SK-N-SH (cell line): Measurements from ENCODE around the gene AHNAK2.

Source experiments
- CTCF ChIP-seq: fragments of 200-600 bp; sonication (generic); IDR thresholded peaks from 2 replicates; pipeline ENCODE4 v1.6.1; 2017; ENCODE audit warnings: antibody characterized with exemption, mild to moderate bottlenecking, moderate library complexity
- GATA2 ChIP-seq: sonication (generic); formaldehyde crosslinking; IDR thresholded peaks from 2 replicates; pipeline ENCODE4 v1.5.0; 2020; ENCODE audit warnings: mild to moderate bottlenecking, missing genetic modification reagents
- YY1 ChIP-seq: IDR thresholded peaks from 2 replicates; pipeline ENCODE4 v1.4.0; 2012; ENCODE audit warnings: low read depth, mild to moderate bottlenecking

- TF ChIP-seq CTCF: no peak
- no peak for TF ChIP-seq GATA2 (CRISPR knock-in tag)
- TF ChIP-seq YY1: no peak
Observed at GRCh38 chr14:104936361-104937155, 41.6 kb downstream of the AHNAK2 start.
